Measurements from ENCODE around the gene SULF2. TPM values are rescaled to one million over a fixed set of nuclear protein-coding genes. Genes with fewer than 3 reads are reported as not detected.

SULF2 gene
- total and polyA plus RNA-seq, 2 donors: 9.3 to 94.0 TPM

- Histone ChIP-seq H3K36me3 (ENCODE audit: control insufficient read depth in 2 of 2, insufficient read depth in 2 of 2, low read length in 1 of 2) (peaks cover 11 to 24% of the 10 kb centered on the region in 2 donors), H3K4me1 (ENCODE audit: control insufficient read depth in 2 of 2, insufficient read depth in 2 of 2, low read length in 2 of 2) (no peaks in the 10 kb centered on the region), H3K4me3 (ENCODE audit: low read length in 2 of 2) (no peak overlapping the region), H3K9me3 (ENCODE audit: control insufficient read depth in 2 of 2, insufficient read depth in 1 of 2, low read length in 1 of 2) (no peaks in the 10 kb centered on the region), H3K27me3 (ENCODE audit: control insufficient read depth in 2 of 2, insufficient read depth in 1 of 2, low read length in 1 of 2) (no peaks in the 10 kb centered on the region), H3K27ac (ENCODE audit: low read depth in 1 of 2, low read length in 1 of 2) (no peak overlapping the region)
- DNase-seq (ENCODE audit: low read depth in 6 of 9, low spot score in 9 of 9): no peak
- 99% methylated on average over 2 of the region's 2 CpGs for WGBS
Measured at GRCh38 chr20:47629907-47630306, 155.4 kb downstream of the SULF2 start.

- Histone ChIP-seq H3K4me1 (ENCODE audit: control insufficient read depth in 2 of 2, insufficient read depth in 2 of 2, low read length in 2 of 2) (no peaks in the 10 kb centered on the region), H3K4me3 (ENCODE audit: low read length in 2 of 2) (no peak overlapping the region), H3K27ac (ENCODE audit: low read depth in 1 of 2, low read length in 1 of 2) (no peak overlapping the region), H3K36me3 (ENCODE audit: control insufficient read depth in 2 of 2, insufficient read depth in 2 of 2, low read length in 1 of 2) (peaks cover 14 to 22% of the 10 kb centered on the region in 2 donors), H3K27me3 (ENCODE audit: control insufficient read depth in 2 of 2, insufficient read depth in 1 of 2, low read length in 1 of 2) (no peaks in the 10 kb centered on the region), H3K9me3 (ENCODE audit: control insufficient read depth in 2 of 2, insufficient read depth in 1 of 2, low read length in 1 of 2) (no peaks in the 10 kb centered on the region)
- no peak for DNase-seq (ENCODE audit: low read depth in 6 of 9, low spot score in 9 of 9)
- WGBS: 99% methylated on average over 4 of the region's 4 CpGs
Measured at GRCh38 chr20:47627540-47627939, 157.7 kb downstream of the SULF2 start.

GRCh38 chr20:47623206-47623605, 162.1 kb downstream of the SULF2 start:
- Histone ChIP-seq H3K27ac (ENCODE audit: low read depth in 1 of 2, low read length in 1 of 2) (no peak overlapping the region), H3K36me3 (ENCODE audit: control insufficient read depth in 2 of 2, insufficient read depth in 2 of 2, low read length in 1 of 2) (peaks cover 12 to 17% of the 10 kb centered on the region in 2 donors), H3K4me1 (ENCODE audit: control insufficient read depth in 2 of 2, insufficient read depth in 2 of 2, low read length in 2 of 2) (no peaks in the 10 kb centered on the region), H3K4me3 (ENCODE audit: low read length in 2 of 2) (no peak overlapping the region), H3K9me3 (ENCODE audit: control insufficient read depth in 2 of 2, insufficient read depth in 1 of 2, low read length in 1 of 2) (no peaks in the 10 kb centered on the region), H3K27me3 (ENCODE audit: control insufficient read depth in 2 of 2, insufficient read depth in 1 of 2, low read length in 1 of 2) (no peaks in the 10 kb centered on the region)
- DNase-seq (ENCODE audit: low read depth in 6 of 9, low spot score in 9 of 9): no peak
- 97% methylated on average over 2 of the region's 2 CpGs for WGBS

- WGBS: 98% methylated on average over 9 of the region's 9 CpGs
- no peak overlapping the region for H3K27ac ChIP-seq (ENCODE audit: low read depth in 1 of 2, low read length in 1 of 2)
- no peak overlapping the region for H3K4me3 ChIP-seq (ENCODE audit: low read length in 2 of 2)
- no peaks in the 10 kb centered on the region for H3K27me3 ChIP-seq (ENCODE audit: control insufficient read depth in 2 of 2, insufficient read depth in 1 of 2, low read length in 1 of 2)
- H3K36me3 ChIP-seq (ENCODE audit: control insufficient read depth in 2 of 2, insufficient read depth in 2 of 2, low read length in 1 of 2): peaks cover 9 to 14% of the 10 kb centered on the region in 2 donors
- H3K4me1 ChIP-seq (ENCODE audit: control insufficient read depth in 2 of 2, insufficient read depth in 2 of 2, low read length in 2 of 2): no peaks in the 10 kb centered on the region
- DNase-seq (ENCODE audit: low read depth in 6 of 9, low spot score in 9 of 9): no peak
- no peaks in the 10 kb centered on the region for H3K9me3 ChIP-seq (ENCODE audit: control insufficient read depth in 2 of 2, insufficient read depth in 1 of 2, low read length in 1 of 2)
Measured at GRCh38 chr20:47622118-47622665, 163.1 kb downstream of the SULF2 start.

- peaks cover 9 to 12% of the 10 kb centered on the region in 2 donors for H3K36me3 ChIP-seq (ENCODE audit: control insufficient read depth in 2 of 2, insufficient read depth in 2 of 2, low read length in 1 of 2)
- no peaks in the 10 kb centered on the region for H3K9me3 ChIP-seq (ENCODE audit: control insufficient read depth in 2 of 2, insufficient read depth in 1 of 2, low read length in 1 of 2)
- no peaks in the 10 kb centered on the region for H3K27me3 ChIP-seq (ENCODE audit: control insufficient read depth in 2 of 2, insufficient read depth in 1 of 2, low read length in 1 of 2)
- peak in 8 of 9 donors; percentile 13 to 63 (median 29) for DNase-seq (ENCODE audit: low read depth in 6 of 9, low spot score in 9 of 9)
- WGBS: 77% methylated on average over 8 of the region's 8 CpGs
- no peak overlapping the region for H3K4me3 ChIP-seq (ENCODE audit: low read length in 2 of 2)
- H3K4me1 ChIP-seq (ENCODE audit: control insufficient read depth in 2 of 2, insufficient read depth in 2 of 2, low read length in 2 of 2): no peaks in the 10 kb centered on the region
- H3K27ac ChIP-seq (ENCODE audit: low read depth in 1 of 2, low read length in 1 of 2): no peak overlapping the region
Measured at GRCh38 chr20:47620808-47621805, 164.2 kb downstream of the SULF2 start.

GRCh38 chr20:47618479-47618878, 166.8 kb downstream of the SULF2 start:
- Histone ChIP-seq H3K4me3 (ENCODE audit: low read length in 2 of 2) (no peak overlapping the region), H3K36me3 (ENCODE audit: control insufficient read depth in 2 of 2, insufficient read depth in 2 of 2, low read length in 1 of 2) (peaks cover 5% of the 10 kb centered on the region in 2 donors), H3K4me1 (ENCODE audit: control insufficient read depth in 2 of 2, insufficient read depth in 2 of 2, low read length in 2 of 2) (no peaks in the 10 kb centered on the region), H3K9me3 (ENCODE audit: control insufficient read depth in 2 of 2, insufficient read depth in 1 of 2, low read length in 1 of 2) (no peaks in the 10 kb centered on the region), H3K27me3 (ENCODE audit: control insufficient read depth in 2 of 2, insufficient read depth in 1 of 2, low read length in 1 of 2) (no peaks in the 10 kb centered on the region), H3K27ac (ENCODE audit: low read depth in 1 of 2, low read length in 1 of 2) (no peak overlapping the region)
- 96% methylated on average over 6 of the region's 6 CpGs for WGBS
- no peak for DNase-seq (ENCODE audit: low read depth in 6 of 9, low spot score in 9 of 9)

- Histone ChIP-seq H3K36me3 (ENCODE audit: control insufficient read depth in 2 of 2, insufficient read depth in 2 of 2, low read length in 1 of 2) (no peaks in the 10 kb centered on the region), H3K27ac (ENCODE audit: low read depth in 1 of 2, low read length in 1 of 2) (no peak overlapping the region), H3K27me3 (ENCODE audit: control insufficient read depth in 2 of 2, insufficient read depth in 1 of 2, low read length in 1 of 2) (no peaks in the 10 kb centered on the region), H3K9me3 (ENCODE audit: control insufficient read depth in 2 of 2, insufficient read depth in 1 of 2, low read length in 1 of 2) (no peaks in the 10 kb centered on the region), H3K4me1 (ENCODE audit: control insufficient read depth in 2 of 2, insufficient read depth in 2 of 2, low read length in 2 of 2) (no peaks in the 10 kb centered on the region), H3K4me3 (ENCODE audit: low read length in 2 of 2) (no peak overlapping the region)
- no peak for DNase-seq (ENCODE audit: low read depth in 6 of 9, low spot score in 9 of 9)
- 96% methylated on average over 2 of the region's 2 CpGs for WGBS
Measured at GRCh38 chr20:47614703-47615309, 170.5 kb downstream of the SULF2 start.

- WGBS: 98% methylated on average over 2 of the region's 2 CpGs
- Histone ChIP-seq H3K27ac (ENCODE audit: low read depth in 1 of 2, low read length in 1 of 2) (no peak overlapping the region), H3K4me1 (ENCODE audit: control insufficient read depth in 2 of 2, insufficient read depth in 2 of 2, low read length in 2 of 2) (no peaks in the 10 kb centered on the region), H3K36me3 (ENCODE audit: control insufficient read depth in 2 of 2, insufficient read depth in 2 of 2, low read length in 1 of 2) (no peaks in the 10 kb centered on the region), H3K27me3 (ENCODE audit: control insufficient read depth in 2 of 2, insufficient read depth in 1 of 2, low read length in 1 of 2) (no peaks in the 10 kb centered on the region), H3K9me3 (ENCODE audit: control insufficient read depth in 2 of 2, insufficient read depth in 1 of 2, low read length in 1 of 2) (no peaks in the 10 kb centered on the region), H3K4me3 (ENCODE audit: low read length in 2 of 2) (no peak overlapping the region)
- no peak for DNase-seq (ENCODE audit: low read depth in 6 of 9, low spot score in 9 of 9)
Measured at GRCh38 chr20:47612670-47613069, 172.6 kb downstream of the SULF2 start.

GRCh38 chr20:47611785-47612184, 173.5 kb downstream of the SULF2 start:
- WGBS: over 99% methylated on average over 9 of the region's 9 CpGs
- no peaks in the 10 kb centered on the region for H3K36me3 ChIP-seq (ENCODE audit: control insufficient read depth in 2 of 2, insufficient read depth in 2 of 2, low read length in 1 of 2)
- no peak for DNase-seq (ENCODE audit: low read depth in 6 of 9, low spot score in 9 of 9)
- no peaks in the 10 kb centered on the region for H3K9me3 ChIP-seq (ENCODE audit: control insufficient read depth in 2 of 2, insufficient read depth in 1 of 2, low read length in 1 of 2)
- no peak overlapping the region for H3K27ac ChIP-seq (ENCODE audit: low read depth in 1 of 2, low read length in 1 of 2)
- no peaks in the 10 kb centered on the region for H3K27me3 ChIP-seq (ENCODE audit: control insufficient read depth in 2 of 2, insufficient read depth in 1 of 2, low read length in 1 of 2)
- no peaks in the 10 kb centered on the region for H3K4me1 ChIP-seq (ENCODE audit: control insufficient read depth in 2 of 2, insufficient read depth in 2 of 2, low read length in 2 of 2)
- H3K4me3 ChIP-seq (ENCODE audit: low read length in 2 of 2): no peak overlapping the region
